ENCODE results near the gene LMCD1. TPM values are rescaled to one million over a fixed set of nuclear protein-coding genes. Genes with fewer than 3 reads are reported as not detected.

LMCD1 gene
- polyA plus RNA-seq, 2 of the 4 experiments (the other 2 are of a cell fraction), result 64.3 to 85.4 TPM

DNA sequence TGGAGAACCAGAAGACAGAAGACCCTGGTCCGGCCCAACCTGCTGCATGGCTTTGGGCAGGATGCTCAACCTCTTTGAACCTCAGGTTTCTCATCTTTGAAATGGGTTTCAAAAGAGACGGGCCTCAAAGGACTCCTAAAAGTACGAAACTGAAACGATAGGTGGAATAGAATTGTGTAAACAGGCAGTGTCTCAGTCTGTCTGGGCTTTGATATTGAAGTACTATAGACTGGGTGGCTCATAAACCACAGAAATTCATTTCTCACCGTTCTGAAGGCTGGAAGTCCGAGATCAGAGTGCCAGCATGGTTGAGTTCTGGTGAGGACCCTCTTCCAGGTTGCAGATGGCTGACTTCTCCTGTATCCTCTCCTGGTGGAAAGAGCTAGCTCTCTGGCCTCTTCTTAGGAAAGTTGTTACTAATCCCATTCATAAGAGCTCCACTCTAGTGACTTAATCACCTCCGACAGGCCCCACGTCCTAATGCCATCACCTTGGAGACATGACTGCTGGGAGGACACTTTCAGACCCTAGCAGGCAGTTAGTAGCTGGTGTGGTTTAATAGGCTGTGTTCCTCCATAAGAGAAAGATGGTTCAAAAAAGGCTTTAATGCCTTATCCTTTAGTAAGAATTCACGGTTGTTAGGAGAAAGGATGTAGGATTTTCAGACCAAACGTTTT, 107.3 kb downstream of the LMCD1 start:
- WGBS (ENCODE audit: missing lambda C conversion rate), result 66% methylated on average over 10 of the region's 10 CpGs
- DNase-seq (ENCODE audit: low read depth in 1 of 2, low spot score in 1 of 2), result no peak
- ChIA-PET CTCF (interaction anchor here (1.0 to 4.8 kb wide), 4 partner anchors 12 to 167 kb away, joined by 3 to 29 read pairs (median 7); no protein-coding TSS in a partner anchor), POLR2A (no interaction called here)
- ATAC-seq, result no peak
- no peak for FAIRE-seq
- H3K4me3 ChIP-seq, result no peak overlapping the region
- no peaks in the 10 kb centered on the region for H3K9me3 ChIP-seq
- H3K27ac ChIP-seq, result no peak overlapping the region
- no peaks in the 10 kb centered on the region for H3K4me1 ChIP-seq
- no peak for TF ChIP-seq RARB (CRISPR knock-in tag; IDR thresholded peaks at IDR 0.05)
- TF ChIP-seq POLR2A (IDR thresholded peaks at IDR 0.05; ENCODE audit: low read length), result no peak
- no peak for TF ChIP-seq GATA3 (IDR thresholded peaks at IDR 0.05; ENCODE audit: borderline replicate concordance)
- TF ChIP-seq EHMT2 (IDR thresholded peaks at IDR 0.05; ENCODE audit: low read depth), result no peak
- TF ChIP-seq JUNB (IDR thresholded peaks at IDR 0.05), result no peak
- TF ChIP-seq CBX8 (IDR thresholded peaks at IDR 0.05), result no peak
- TF ChIP-seq HDAC2 (IDR thresholded peaks at IDR 0.05), result no peak
- no peak for TF ChIP-seq CHD4 (IDR thresholded peaks at IDR 0.05; ENCODE audit: borderline replicate concordance)
- TF ChIP-seq, protein P1, sequence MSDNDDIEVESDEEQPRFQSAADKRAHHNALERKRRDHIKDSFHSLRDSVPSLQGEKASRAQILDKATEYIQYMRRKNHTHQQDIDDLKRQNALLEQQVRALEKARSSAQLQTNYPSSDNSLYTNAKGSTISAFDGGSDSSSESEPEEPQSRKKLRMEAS (IDR thresholded peaks at IDR 0.05), result no peak
- no peak for TF ChIP-seq MYC (IDR thresholded peaks at IDR 0.05; ENCODE audit: borderline replicate concordance, low read length)
- TF ChIP-seq POLR2AphosphoS2 (conservative IDR thresholded peaks at IDR 0.05; ENCODE audit: low read length), result no peak
- no peak for TF ChIP-seq KDM1A (IDR thresholded peaks at IDR 0.05; ENCODE audit: low read depth)
- TF ChIP-seq HEYL (CRISPR knock-in tag; IDR thresholded peaks at IDR 0.05), result no peak
- no peak for TF ChIP-seq FOSB (CRISPR knock-in tag; IDR thresholded peaks at IDR 0.05)
- no peak for TF ChIP-seq NFE2L2 (conservative IDR thresholded peaks at IDR 0.05; ENCODE audit: low read length)
- TF ChIP-seq, protein P2, sequence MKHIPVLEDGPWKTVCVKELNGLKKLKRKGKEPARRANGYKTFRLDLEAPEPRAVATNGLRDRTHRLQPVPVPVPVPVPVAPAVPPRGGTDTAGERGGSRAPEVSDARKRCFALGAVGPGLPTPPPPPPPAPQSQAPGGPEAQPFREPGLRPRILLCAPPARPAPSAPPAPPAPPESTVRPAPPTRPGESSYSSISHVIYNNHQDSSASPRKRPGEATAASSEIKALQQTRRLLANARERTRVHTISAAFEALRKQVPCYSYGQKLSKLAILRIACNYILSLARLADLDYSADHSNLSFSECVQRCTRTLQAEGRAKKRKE (CRISPR knock-in tag; IDR thresholded peaks at IDR 0.05; ENCODE audit: low read depth), result no peak
- TF ChIP-seq JUN (IDR thresholded peaks at IDR 0.05), result no peak
- no peak for TF ChIP-seq HOXB5 (CRISPR knock-in tag; IDR thresholded peaks at IDR 0.05)
- no peak overlapping the region for H3K4me2 ChIP-seq

GRCh38 chr3:8610951-8611350, 109.3 kb downstream of the LMCD1 start:
- DNase-seq (ENCODE audit: low read depth in 1 of 2, low spot score in 1 of 2) (no peak), ATAC-seq (no peak), FAIRE-seq (no peak)
- Histone ChIP-seq H3K27ac (no peak overlapping the region), H3K4me3 (no peak overlapping the region), H3K4me1 (no peaks in the 10 kb centered on the region), H3K9me3 (no peaks in the 10 kb centered on the region), H3K4me2 (no peak overlapping the region)
- POLR2A ChIA-PET, result no interaction called here
- TF ChIP-seq, protein P1 (IDR thresholded peaks at IDR 0.05), result no peak
- TF ChIP-seq CHD2 (IDR thresholded peaks at IDR 0.05; ENCODE audit: low read length, partially characterized antibody) (no peak), JUN (IDR thresholded peaks at IDR 0.05) (no peak), HOXB5 (CRISPR knock-in tag; IDR thresholded peaks at IDR 0.05) (no peak), KDM5A (IDR thresholded peaks at IDR 0.05) (no peak), TFCP2L1 (CRISPR knock-in tag; IDR thresholded peaks at IDR 0.05) (no peak), KDM1A (IDR thresholded peaks at IDR 0.05; ENCODE audit: low read depth) (no peak), RCOR1 (IDR thresholded peaks at IDR 0.05; ENCODE audit: low read depth, low read length) (no peak), HOXA7 (CRISPR knock-in tag; IDR thresholded peaks at IDR 0.05) (no peak), ZFP36 (IDR thresholded peaks at IDR 0.05; ENCODE audit: borderline replicate concordance, partially characterized antibody) (no peak)
- 83% methylated on average over 8 of the region's 8 CpGs for whole genome bisulfite sequencing (ENCODE audit: missing lambda C conversion rate)
- CTCF ChIA-PET, result interaction anchor here (1.0 to 4.8 kb wide), 4 partner anchors 10 to 309 kb away, joined by 3 to 29 read pairs (median 4); no protein-coding TSS in a partner anchor

DNA sequence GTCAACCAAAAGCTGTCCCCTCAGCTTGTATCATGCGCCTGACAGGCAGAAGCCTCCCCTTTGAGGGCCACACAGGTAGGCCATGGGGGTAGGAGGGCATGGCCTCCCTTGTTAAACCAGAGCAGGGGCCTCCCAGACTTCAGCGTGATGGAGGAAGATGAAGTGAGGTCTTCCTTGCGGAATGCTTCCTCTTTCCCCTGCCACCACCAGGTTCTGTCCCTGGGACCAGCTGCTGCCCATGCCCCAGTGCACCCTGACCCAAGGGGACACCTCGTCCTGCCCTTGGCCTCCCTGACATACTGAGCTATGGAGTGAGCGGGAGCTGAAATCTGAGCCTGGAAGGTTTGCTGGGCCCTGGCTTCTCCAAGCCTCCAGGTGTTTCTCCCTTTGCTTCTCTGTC, 116.3 kb downstream of the LMCD1 start:
- H3K4me3 ChIP-seq, result no peak overlapping the region
- FAIRE-seq (no peak), DNase-seq (ENCODE audit: low read depth in 1 of 2, low spot score in 1 of 2) (no peak), ATAC-seq (no peak)
- H3K4me2 ChIP-seq, result no peak overlapping the region
- no peak overlapping the region for H3K27ac ChIP-seq
- peaks cover 8% of the 10 kb centered on the region; the same call in 2 of the 3 replicates for H3K4me1 ChIP-seq
- POLR2A ChIA-PET, result no interaction called here
- 84% methylated on average over 5 of the region's 5 CpGs for whole genome bisulfite sequencing (ENCODE audit: missing lambda C conversion rate)
- CTCF ChIA-PET, result interaction anchor here (5.3 kb wide), 1 partner anchor 175 kb away, joined by 56 read pairs; no protein-coding TSS in a partner anchor
- no peaks in the 10 kb centered on the region; the same call in 2 of the 3 replicates for H3K9me3 ChIP-seq
- no peak for TF ChIP-seq HMGXB4 (CRISPR knock-in tag; IDR thresholded peaks at IDR 0.05; ENCODE audit: borderline replicate concordance)
- TF ChIP-seq SREBF2 (IDR thresholded peaks at IDR 0.05), result no peak
- no peak for TF ChIP-seq JUN (IDR thresholded peaks at IDR 0.05)
- no peak for TF ChIP-seq BHLHE40 (IDR thresholded peaks at IDR 0.05; ENCODE audit: low read depth, low read length)
- TF ChIP-seq, protein P3, sequence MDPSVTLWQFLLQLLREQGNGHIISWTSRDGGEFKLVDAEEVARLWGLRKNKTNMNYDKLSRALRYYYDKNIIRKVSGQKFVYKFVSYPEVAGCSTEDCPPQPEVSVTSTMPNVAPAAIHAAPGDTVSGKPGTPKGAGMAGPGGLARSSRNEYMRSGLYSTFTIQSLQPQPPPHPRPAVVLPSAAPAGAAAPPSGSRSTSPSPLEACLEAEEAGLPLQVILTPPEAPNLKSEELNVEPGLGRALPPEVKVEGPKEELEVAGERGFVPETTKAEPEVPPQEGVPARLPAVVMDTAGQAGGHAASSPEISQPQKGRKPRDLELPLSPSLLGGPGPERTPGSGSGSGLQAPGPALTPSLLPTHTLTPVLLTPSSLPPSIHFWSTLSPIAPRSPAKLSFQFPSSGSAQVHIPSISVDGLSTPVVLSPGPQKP (IDR thresholded peaks at IDR 0.05; ENCODE audit: low read depth, low read length), result no peak
- no peak for TF ChIP-seq CBX2 (IDR thresholded peaks at IDR 0.05; ENCODE audit: borderline replicate concordance, low read depth)
- no peak for TF ChIP-seq EHF (CRISPR knock-in tag; IDR thresholded peaks at IDR 0.05)
- no peak for TF ChIP-seq KDM1A (IDR thresholded peaks at IDR 0.05; ENCODE audit: low read depth)
- TF ChIP-seq FOXS1 (CRISPR knock-in tag; IDR thresholded peaks at IDR 0.05), result no peak
- no peak for TF ChIP-seq HOXA7 (CRISPR knock-in tag; IDR thresholded peaks at IDR 0.05)
- no peak for TF ChIP-seq ZSCAN20 (CRISPR knock-in tag; IDR thresholded peaks at IDR 0.05)
- no peak for TF ChIP-seq FOSL2 (IDR thresholded peaks at IDR 0.05)
- TF ChIP-seq FOSL2 (CRISPR knock-in tag; IDR thresholded peaks at IDR 0.05), result no peak
